H1 (cell line): ENCODE results near the gene PAAF1. TPM values are rescaled to one million over a fixed set of nuclear protein-coding genes. Genes with fewer than 3 reads are reported as not detected.
A peak's percentile ranks its signal among the peaks of the same experiment; 100 is the strongest.

Experiments
- CTCF ChIA-PET: fragments of 300-600 bp; sonication (Branson Sonifier 250); formaldehyde crosslinking; loops from one replicate; lab custom pipeline; 2021; ENCODE audit not compliant: partially characterized antibody; lab: Charles Lee
- POLR2A ChIA-PET: fragments of 300-600 bp; sonication (Branson Sonifier 250); formaldehyde crosslinking; loops from one replicate; lab custom pipeline; 2021; ENCODE audit warnings: inconsistent platforms; ENCODE audit not compliant: partially characterized antibody; lab: Charles Lee
- DNase-seq, 2 experiments: peaks; one replicate each; pipeline versions ENCODE4 v3.0.0 to v3.0.0-alpha.2; 2010 to 2022; ENCODE audit warnings: low spot score in 2 of 2, low read depth in 1 of 2, mixed read lengths in 1 of 2
- FAIRE-seq: peaks from 2 replicates; lab custom pipeline; 2011; peaks lifted over from hg19 to GRCh38; lab: Jason Lieb, UNC
- H2AFZ ChIP-seq: 2 replicates; pipeline ENCODE4 v1.8.1; 2012; ENCODE audit warnings: low read length, inconsistent platforms
- H2AK5ac ChIP-seq: 2 replicates; pipeline ENCODE4 v1.6.1; 2013; ENCODE audit warnings: low read depth, low read length
- H2BK120ac ChIP-seq: replicated peaks from 2 replicates; pipeline ENCODE3; 2013; ENCODE audit warnings: low read depth, low read length, inconsistent platforms
- H2BK12ac ChIP-seq: 2 replicates; pipeline ENCODE4 v1.6.1; 2013; ENCODE audit warnings: low read depth, low read length
- H2BK15ac ChIP-seq: 2 replicates; pipeline ENCODE4 v1.6.1; 2013; ENCODE audit warnings: low read length
- H2BK20ac ChIP-seq: 2 replicates; pipeline ENCODE4 v1.6.1; 2013; ENCODE audit warnings: low read length
- H2BK5ac ChIP-seq: 2 replicates; pipeline ENCODE4 v1.6.1; 2013; ENCODE audit warnings: low read depth, low read length
- H3K14ac ChIP-seq: 2 replicates; pipeline ENCODE4 v1.6.1; 2013; ENCODE audit warnings: inconsistent platforms; ENCODE audit not compliant: insufficient read length
- H3K18ac ChIP-seq: 2 replicates; pipeline ENCODE4 v1.6.1; 2013; ENCODE audit warnings: low read length; ENCODE audit errors: extremely low read depth
- H3K23ac ChIP-seq: 2 replicates; pipeline ENCODE4 v1.6.1; 2013; ENCODE audit warnings: inconsistent platforms; ENCODE audit not compliant: insufficient read length
- H3K23me2 ChIP-seq: 2 replicates; pipeline ENCODE4 v1.6.1; 2013; ENCODE audit warnings: low read depth, low read length
- H3K27ac ChIP-seq: 2 replicates; pipeline ENCODE4 v1.6.1; 2011; ENCODE audit warnings: low read depth, low read length, inconsistent platforms
- H3K27me3 ChIP-seq, 4 experiments: replicated peaks in 1 of 4; 1 replicate in 1 of 4; 2 replicates in 3 of 4; pipeline versions ENCODE4 v1.6.1 to v1.8.1; 2011 to 2013; ENCODE audit warnings: low read length in 3 of 4, mild to moderate bottlenecking in 3 of 4, inconsistent platforms in 2 of 4, mixed read lengths in 2 of 4, moderate library complexity in 1 of 4; ENCODE audit not compliant: control insufficient read depth in 3 of 4, insufficient read depth in 3 of 4; ENCODE audit errors: extremely low read depth in 1 of 4
- H3K36me3 ChIP-seq, 4 experiments: 2 replicates each; pipeline versions ENCODE4 v1.6.1 to v1.8.1; 2011 to 2013; ENCODE audit warnings: mild to moderate bottlenecking in 4 of 4, low read length in 3 of 4, moderate library complexity in 2 of 4, control low read depth in 1 of 4, inconsistent platforms in 1 of 4; ENCODE audit not compliant: insufficient read depth in 4 of 4, control insufficient read depth in 2 of 4
- H3K4ac ChIP-seq: replicated peaks from 2 replicates; pipeline ENCODE3; 2013; ENCODE audit warnings: low read length, low read depth, mixed read lengths, inconsistent platforms; ENCODE audit not compliant: insufficient read length
- H3K4me1 ChIP-seq, 4 experiments: replicated peaks in 1 of 4; 1 replicate in 1 of 4; 2 replicates in 3 of 4; pipeline versions ENCODE4 v1.6.1 to v1.8.1; 2011 to 2013; ENCODE audit warnings: low read length in 3 of 4, inconsistent platforms in 2 of 4, mixed read lengths in 1 of 4; ENCODE audit not compliant: insufficient read depth in 4 of 4, control insufficient read depth in 3 of 4
- H3K4me2 ChIP-seq, 2 experiments: 2 replicates each; pipeline versions ENCODE4 v1.6.1 to v1.8.1; 2011 to 2013; ENCODE audit warnings: low read depth in 2 of 2, low read length in 2 of 2, control low read depth in 1 of 2, inconsistent platforms in 1 of 2, mild to moderate bottlenecking in 1 of 2; ENCODE audit not compliant: insufficient read depth in 1 of 2
- H3K4me3 ChIP-seq, 4 experiments: fragments of 200-600, 300-600 bp in 1 of 4; sonication (generic), shearing (Covaris generic), sonication (Bioruptor Twin) in 1 of 4; 2 replicates each; pipeline versions ENCODE4 v1.5.1 to v1.8.1; 2011 to 2016; ENCODE audit warnings: low read length in 4 of 4, low read depth in 3 of 4, control low read depth in 2 of 4, inconsistent platforms in 2 of 4, mild to moderate bottlenecking in 2 of 4, mixed read lengths in 1 of 4, moderate library complexity in 1 of 4; ENCODE audit not compliant: insufficient read depth in 2 of 4; ENCODE audit errors: extremely low read depth in 1 of 4
- H3K56ac ChIP-seq: replicated peaks from 2 replicates; pipeline ENCODE3; 2013; ENCODE audit warnings: low read depth, mild to moderate bottlenecking, mixed read lengths, low read length, inconsistent platforms; ENCODE audit not compliant: insufficient read length
- H3K79me1 ChIP-seq: 2 replicates; pipeline ENCODE4 v1.6.1; 2013; ENCODE audit warnings: low read depth, low read length, control low read depth
- H3K79me2 ChIP-seq, 2 experiments: 2 replicates each; pipeline versions ENCODE4 v1.6.1 to v1.8.1; 2012 to 2013; ENCODE audit warnings: low read length in 2 of 2, mild to moderate bottlenecking in 2 of 2, inconsistent platforms in 1 of 2; ENCODE audit not compliant: insufficient read depth in 2 of 2, control insufficient read depth in 1 of 2
- H3K9ac ChIP-seq, 4 experiments: replicated peaks in 1 of 4; 1 replicate in 1 of 4; 2 replicates in 3 of 4; pipeline versions ENCODE4 v1.6.1 to v1.8.1; 2011 to 2013; ENCODE audit warnings: low read depth in 3 of 4, low read length in 3 of 4, control low read depth in 2 of 4, mild to moderate bottlenecking in 2 of 4, moderate library complexity in 2 of 4, inconsistent platforms in 1 of 4; ENCODE audit errors: extremely low read depth in 1 of 4
- H3K9me3 ChIP-seq, 2 experiments: 2 replicates each; pipeline versions ENCODE4 v1.6.1 to v1.8.1; 2012 to 2013; ENCODE audit warnings: mild to moderate bottlenecking in 2 of 2, moderate library complexity in 2 of 2, control low read depth in 1 of 2, inconsistent platforms in 1 of 2, low read depth in 1 of 2, low read length in 1 of 2, mixed read lengths in 1 of 2; ENCODE audit not compliant: insufficient read depth in 2 of 2
- H4K20me1 ChIP-seq, 2 experiments: replicated peaks in 1 of 2; 2 replicates each; pipeline versions ENCODE3 to v1.8.1; 2011 to 2013; ENCODE audit warnings: inconsistent platforms in 2 of 2, low read length in 2 of 2, mild to moderate bottlenecking in 1 of 2; ENCODE audit not compliant: insufficient read depth in 2 of 2, control insufficient read depth in 1 of 2
- H4K5ac ChIP-seq: 2 replicates; pipeline ENCODE4 v1.6.1; 2013; ENCODE audit warnings: low read length, low read depth, mixed read lengths, inconsistent platforms; ENCODE audit not compliant: insufficient read length
- H4K8ac ChIP-seq: 2 replicates; pipeline ENCODE4 v1.8.0; 2013; ENCODE audit warnings: mild to moderate bottlenecking, moderate library complexity, low read length, inconsistent platforms; ENCODE audit not compliant: insufficient read depth; ENCODE audit errors: extremely low read depth
- H4K91ac ChIP-seq: replicated peaks from 2 replicates; pipeline ENCODE3; 2013; ENCODE audit warnings: low read length, mixed read lengths, inconsistent platforms; ENCODE audit not compliant: insufficient read length
- CBX5 ChIP-seq: fragments of 300-800, 300-1000 bp; sonication (generic); IDR thresholded peaks from 2 replicates; pipeline ENCODE4 v1.7.1; 2016; ENCODE audit warnings: antibody characterized with exemption, low read length, low read depth
- CEBPB ChIP-seq: IDR thresholded peaks from 2 replicates; pipeline ENCODE4 v1.6.1; 2012; ENCODE audit warnings: low read depth, low read length
- CHD1 ChIP-seq: IDR thresholded peaks from 2 replicates; pipeline ENCODE4 v1.6.1; 2012; ENCODE audit warnings: low read depth, low read length, improper control_type of control experiment
- E2F6 ChIP-seq: IDR thresholded peaks from 2 replicates; pipeline ENCODE4 v1.6.1; 2012; ENCODE audit warnings: inconsistent platforms
- HDAC6 ChIP-seq: IDR thresholded peaks from one replicate; pipeline ENCODE4 v1.7.1; 2012; ENCODE audit warnings: low read depth, mild to moderate bottlenecking, inconsistent platforms, low read length, moderate library complexity
- MAX ChIP-seq: IDR thresholded peaks from 2 replicates; pipeline ENCODE4 v1.6.1; 2012; ENCODE audit warnings: inconsistent platforms
- NRF1 ChIP-seq: IDR thresholded peaks from 2 replicates; pipeline ENCODE4 v1.6.1; 2011; ENCODE audit warnings: mild to moderate bottlenecking, low read depth, low read length, improper control_type of control experiment
- RAD21 ChIP-seq, 2 experiments: IDR thresholded peaks in 1 of 2; conservative IDR thresholded peaks in 1 of 2; 2 replicates each; pipeline ENCODE4 v1.6.1; 2011; ENCODE audit warnings: low read depth in 2 of 2, low read length in 2 of 2, improper control_type of control experiment in 1 of 2, inconsistent platforms in 1 of 2, mild to moderate bottlenecking in 1 of 2, moderate library complexity in 1 of 2
- SIRT6 ChIP-seq: IDR thresholded peaks from one replicate; pipeline ENCODE4 v1.7.1; 2012; ENCODE audit warnings: low read length, inconsistent platforms
- SIX5 ChIP-seq: IDR thresholded peaks from 2 replicates; pipeline ENCODE4 v1.6.1; 2011; ENCODE audit warnings: mild to moderate bottlenecking, low read depth, low read length
- SP1 ChIP-seq: IDR thresholded peaks from 2 replicates; pipeline ENCODE4 v1.6.1; 2011; ENCODE audit warnings: low read depth, low read length
- WGBS, 2 experiments: shearing (Covaris generic) in 1 of 2; methylation state at CpG; one replicate each; pipeline versions ENCODE4 v1.1.6 to v1.1.7; 2013 to 2015; ENCODE audit warnings: low lambda C conversion rate in 2 of 2, mixed read lengths in 2 of 2, inconsistent platforms in 1 of 2, low coverage in 1 of 2, missing lambda C conversion rate in 1 of 2; ENCODE audit not compliant: insufficient replicate concordance in 2 of 2, insufficient coverage in 1 of 2, insufficient read length in 1 of 2; ENCODE audit errors: extremely low coverage in 1 of 2, missing lambda C conversion rate in 1 of 2; 5-methylcytosine and 5-hydroxymethylcytosine counted together
- polyA plus RNA-seq, 7 experiments: library from polyadenylated mRNA; depleted of rRNA in 3 of 7; stranded (reverse) in 5 of 7; unstranded in 2 of 7; fragments of >200 nt in 5 of 7; fragments of 200-250 nt in 2 of 7; gene quantifications; 1 replicate in 5 of 7; 2 replicates in 1 of 7; 4 replicates in 1 of 7; pipeline versions ENCODE4 v1.2.1 to v1.2.3, GENCODE V29; 2011 to 2013; ENCODE audit warnings: missing spikeins in 2 of 7, mixed read lengths in 2 of 7
- total RNA-seq: library from RNA; stranded (reverse); fragmentation: NEBNext Ultra II Directional; extraction: Animal tissue kit (Norgen Biotek cat#: 25700); gene quantifications from 2 replicates; pipeline ENCODE4 v1.2.1, GENCODE V29; 2021

The PAAF1 gene
- total and polyA plus RNA-seq, 2 of the 8 experiments (the other 6 are each of a cell fraction or from before 2014, with no cell fraction given), result 24.4 to 28.8 TPM

GRCh38 chr11:73950869-73951710 lies 74.3 kb downstream of the PAAF1 start, which contains the start of gene DNAJB13:
DNAJB13 (plus strand) TSS chr11:73951026; CDS start chr11:73951070, 44 bp downstream.
- Histone ChIP-seq H3K4ac (no peak within 1 kb of the TSS), H2BK20ac (no peak within 1 kb of the TSS), H3K9me3 (peaks cover 8% of the 10 kb centered on the region in 2 experiments; a peak in 2 of 4 replicates), H2AFZ (no peak within 1 kb of the TSS), H2AK5ac (no peak within 1 kb of the TSS), H3K27me3 (no peaks in the 10 kb centered on the region), H2BK15ac (no peak within 1 kb of the TSS), H3K23ac (no peak within 1 kb of the TSS), H4K20me1 (peaks cover 0 to 2% of the 10 kb centered on the region in 2 experiments), H4K91ac (no peak within 1 kb of the TSS), H3K14ac (no peak within 1 kb of the TSS), H3K18ac (no peak within 1 kb of the TSS), H2BK12ac (no peak within 1 kb of the TSS), H3K56ac (no peak within 1 kb of the TSS), H3K23me2 (no peaks in the 10 kb centered on the region), H3K4me3 (no peak within 1 kb of the TSS), H3K4me2 (no peak within 1 kb of the TSS), H3K9ac (no peak within 1 kb of the TSS), H3K27ac (no peak within 1 kb of the TSS), H3K36me3 (no peaks in the 10 kb centered on the region; a peak in 1 of 8 replicates), H3K79me2 (no peaks in the 10 kb centered on the region), H3K4me1 (peaks cover 0 to 2% (median 0%) of the 10 kb centered on the region in 4 experiments; a peak in 1 of 7 replicates), H4K8ac (no peak within 1 kb of the TSS), H2BK5ac (no peak within 1 kb of the TSS), H2BK120ac (no peak within 1 kb of the TSS), H4K5ac (no peak within 1 kb of the TSS), H3K79me1 (peaks cover 4% of the 10 kb centered on the region; the same call in 1 of the 2 replicates)
- peak; percentile 93 for FAIRE-seq
- ChIA-PET CTCF (interaction anchor here (0.6 to 2.5 kb wide), 5 partner anchors 9 to 472 kb away, joined by 3 to 8 read pairs (median 5); no protein-coding TSS in a partner anchor), POLR2A (interaction anchor here (0.9 kb wide), 1 partner anchor 12 kb away, joined by 3 read pairs; no protein-coding TSS in a partner anchor)
- peak in 1 of 2 experiments; percentile 86 for DNase-seq
- WGBS, 2 experiments, result 67% methylated on average over 12 of the region's 12 CpGs; no CpG with 5 or more reads in 1 of the 2 experiments
- TF ChIP-seq SIRT6 (no peak), E2F6 (no peak), MAX (no peak), RAD21 (IDR thresholded peaks at IDR 0.05 in 1 of 2, conservative IDR thresholded peaks at IDR 0.05 in 1 of 2; ENCODE audit: low read depth in 2 of 2, low read length in 2 of 2) (0 out of 4 replicates have a peak, but pooled peaks of 1 of the 2 experiments have one; percentile 1), CBX5 (no peak), SP1 (no peak), SIX5 (peak; percentile 89), CEBPB (no peak), CHD1 (no peak), HDAC6 (no peak), NRF1 (no peak)
